Breast epithelium (tissue), 3 donors: ENCODE data around the gene ARHGAP10.

Experiments
- POLR2A ChIP-seq: fragments of 450-650 bp; IDR thresholded peaks from one replicate; pipeline ENCODE4 v1.6.1; 2016; ENCODE audit warnings: antibody characterized with exemption, mild to moderate bottlenecking, moderate library complexity
- TF ChIP-seq, protein P1 (sequence below), 3 donors: fragments of 450-650 bp; IDR thresholded peaks; one replicate each; pipeline ENCODE4 v1.5.1; 2016 to 2017; ENCODE audit warnings: antibody characterized with exemption in 3 of 3, mild to moderate bottlenecking in 3 of 3, moderate library complexity in 3 of 3

DNA sequence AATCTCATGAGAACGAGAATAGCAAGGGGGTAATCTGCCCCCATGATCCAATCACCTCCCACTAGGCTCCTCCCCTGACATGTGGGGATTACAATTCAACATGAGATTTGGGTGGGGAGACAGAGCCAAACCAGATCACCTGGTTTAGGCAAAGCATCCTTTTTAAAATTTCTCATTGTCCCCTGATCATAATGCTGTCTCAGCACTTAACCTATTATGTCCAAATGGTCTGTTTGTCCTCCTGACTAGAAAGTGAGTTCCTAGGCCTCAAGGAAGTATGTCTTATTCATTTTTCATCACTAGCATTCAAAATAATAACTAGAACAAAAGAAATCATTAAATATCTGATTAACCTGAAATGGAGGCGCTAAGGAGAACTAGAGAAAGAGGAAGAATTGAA lies 40.1 kb upstream of the ARHGAP10 start:
- TF ChIP-seq, protein P1, sequence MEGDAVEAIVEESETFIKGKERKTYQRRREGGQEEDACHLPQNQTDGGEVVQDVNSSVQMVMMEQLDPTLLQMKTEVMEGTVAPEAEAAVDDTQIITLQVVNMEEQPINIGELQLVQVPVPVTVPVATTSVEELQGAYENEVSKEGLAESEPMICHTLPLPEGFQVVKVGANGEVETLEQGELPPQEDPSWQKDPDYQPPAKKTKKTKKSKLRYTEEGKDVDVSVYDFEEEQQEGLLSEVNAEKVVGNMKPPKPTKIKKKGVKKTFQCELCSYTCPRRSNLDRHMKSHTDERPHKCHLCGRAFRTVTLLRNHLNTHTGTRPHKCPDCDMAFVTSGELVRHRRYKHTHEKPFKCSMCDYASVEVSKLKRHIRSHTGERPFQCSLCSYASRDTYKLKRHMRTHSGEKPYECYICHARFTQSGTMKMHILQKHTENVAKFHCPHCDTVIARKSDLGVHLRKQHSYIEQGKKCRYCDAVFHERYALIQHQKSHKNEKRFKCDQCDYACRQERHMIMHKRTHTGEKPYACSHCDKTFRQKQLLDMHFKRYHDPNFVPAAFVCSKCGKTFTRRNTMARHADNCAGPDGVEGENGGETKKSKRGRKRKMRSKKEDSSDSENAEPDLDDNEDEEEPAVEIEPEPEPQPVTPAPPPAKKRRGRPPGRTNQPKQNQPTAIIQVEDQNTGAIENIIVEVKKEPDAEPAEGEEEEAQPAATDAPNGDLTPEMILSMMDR (IDR thresholded peaks at IDR 0.05): no peak
- TF ChIP-seq POLR2A: no peak
